Measurements from ENCODE around the gene SAMD4B. TPM values are rescaled to one million over a fixed set of nuclear protein-coding genes. Genes with fewer than 3 reads are reported as not detected.
A peak's percentile ranks its signal among the peaks of the same experiment; 100 is the strongest.

Gene SAMD4B
- total and polyA plus RNA-seq, 9 of the 15 experiments (the other 6 are each of a cell fraction or from before 2014, with no cell fraction given) = 3.4 to 90.5 (median 38.0) TPM

GRCh38 chr19:39402346-39403300 is 60.4 kb downstream of the SAMD4B start (continued):
- TF ChIP-seq MLLT1 (IDR thresholded peaks at IDR 0.05) = peak in 1 of 2 experiments; percentile 77; a peak in 2 of 4 replicates
- no peak for TF ChIP-seq FOXA1 (IDR thresholded peaks at IDR 0.05; ENCODE audit: borderline replicate concordance)
- TF ChIP-seq ZNF436 (CRISPR knock-in tag; IDR thresholded peaks at IDR 0.05) = no peak
- no peak for TF ChIP-seq BRCA1 (IDR thresholded peaks at IDR 0.05)
- TF ChIP-seq BRCA1 (CRISPR knock-in tag; IDR thresholded peaks at IDR 0.05) = no peak
- TF ChIP-seq CEBPG (CRISPR knock-in tag; IDR thresholded peaks at IDR 0.05) = no peak; the same call in 1 of the 2 replicates
- TF ChIP-seq CEBPG (tag; conservative IDR thresholded peaks at IDR 0.05 in 1 of 2, IDR thresholded peaks at IDR 0.05 in 1 of 2) = no peak
- TF ChIP-seq L3MBTL2 (IDR thresholded peaks at IDR 0.05) = peak; percentile 96
- TF ChIP-seq RBM15 (IDR thresholded peaks at IDR 0.05; ENCODE audit: insufficient read depth, low read length) = no peak
- TF ChIP-seq RFX1 (IDR thresholded peaks at IDR 0.05) = no peak
- peak; percentile 47 for TF ChIP-seq E2F8 (IDR thresholded peaks at IDR 0.05; ENCODE audit: low read depth, partially characterized antibody)
- no peak for TF ChIP-seq SNIP1 (IDR thresholded peaks at IDR 0.05; ENCODE audit: low read depth)
- TF ChIP-seq RCOR1 (IDR thresholded peaks at IDR 0.05; ENCODE audit: borderline replicate concordance in 1 of 2, low read depth in 2 of 2, low read length in 2 of 2) = no peak
- TF ChIP-seq ESRRB (CRISPR knock-in tag; IDR thresholded peaks at IDR 0.05; ENCODE audit: borderline replicate concordance) = no peak
- TF ChIP-seq ZKSCAN1 (IDR thresholded peaks at IDR 0.05; ENCODE audit: low read depth, low read length) = no peak
- peak in 2 of 3 experiments; percentile 32 to 38 for TF ChIP-seq YY1 (IDR thresholded peaks at IDR 0.05; ENCODE audit: borderline replicate concordance in 1 of 3, control insufficient read depth in 1 of 3, extremely low read depth in 1 of 3, insufficient read depth in 3 of 3, insufficient read length in 1 of 3, insufficient replicate concordance in 2 of 3, low read depth in 1 of 3, low read length in 2 of 3)
- no peak for TF ChIP-seq ZNF780A (CRISPR knock-in tag; IDR thresholded peaks at IDR 0.05)
- no peak for TF ChIP-seq ZNF609 (CRISPR knock-in tag; IDR thresholded peaks at IDR 0.05; ENCODE audit: borderline replicate concordance)

All from K562 (cell line).